OCI-LY7 (cell line): ENCODE measurements around the gene CNTN2. TPM values are rescaled to one million over a fixed set of nuclear protein-coding genes. Genes with fewer than 3 reads are reported as not detected.

Experiments
- BruUV-seq: library from RNA; stranded (reverse); fragments of 400-500 nt; replicated peaks from 2 replicates; lab custom pipeline; 2021; lab: Mats Ljungman, UMichigan
- CTCF ChIA-PET: fragments of 300-600 bp; sonication (Branson Sonifier 250); formaldehyde crosslinking; loops from one replicate; lab custom pipeline; 2022; ENCODE audit warnings: antibody characterized with exemption; ENCODE audit not compliant: unreplicated experiment; lab: Charles Lee
- POLR2A ChIA-PET: fragments of 300-600 bp; sonication (Branson Sonifier 250); formaldehyde crosslinking; loops from one replicate; lab custom pipeline; 2022; ENCODE audit warnings: antibody characterized with exemption; lab: Charles Lee
- DNase-seq: peaks from one replicate; pipeline ENCODE4 v3.0.0-alpha.2; 2015; ENCODE audit warnings: low spot score
- H2AFZ ChIP-seq: fragments of 200-600 bp; sonication (generic), shearing (Covaris generic); 2 replicates; pipeline ENCODE4 v1.6.1; 2014; ENCODE audit warnings: mild to moderate bottlenecking, antibody characterized with exemption, low read length, moderate library complexity
- H3K27ac ChIP-seq: fragments of 200-600 bp; sonication (generic); 2 replicates; pipeline ENCODE4 v1.5.1; 2014; ENCODE audit warnings: mixed run types, low read depth, mild to moderate bottlenecking, moderate library complexity, low read length, inconsistent platforms; ENCODE audit not compliant: poor library complexity, severe bottlenecking
- H3K36me3 ChIP-seq: fragments of 200-600 bp; sonication (generic); 2 replicates; pipeline ENCODE4 v1.6.1; 2014; ENCODE audit warnings: mild to moderate bottlenecking, antibody characterized with exemption, low read length, moderate library complexity, mixed read lengths; ENCODE audit not compliant: insufficient read depth
- H3K4me1 ChIP-seq: fragments of 200-600 bp; sonication (generic); 2 replicates; pipeline ENCODE4 v1.5.1; 2014; ENCODE audit warnings: mild to moderate bottlenecking, low read length; ENCODE audit not compliant: insufficient read depth, poor library complexity, severe bottlenecking
- H3K4me2 ChIP-seq: fragments of 200-600 bp; sonication (generic); 2 replicates; pipeline ENCODE4 v1.6.1; 2014; ENCODE audit warnings: mild to moderate bottlenecking, low read length
- H3K4me3 ChIP-seq: fragments of 200-600 bp; sonication (generic); 2 replicates; pipeline ENCODE4 v1.5.1; 2014; ENCODE audit warnings: mild to moderate bottlenecking, low read depth, low read length; ENCODE audit not compliant: poor library complexity, severe bottlenecking
- H3K79me2 ChIP-seq: fragments of 200-600 bp; sonication (generic); 2 replicates; pipeline ENCODE4 v1.6.1; 2016; ENCODE audit warnings: low read depth, mild to moderate bottlenecking, low read length, moderate library complexity, mixed read lengths; ENCODE audit not compliant: insufficient read depth
- H3K9me2 ChIP-seq: fragments of 200-600 bp; sonication (generic); 2 replicates; pipeline ENCODE4 v1.6.1; 2016; ENCODE audit warnings: mild to moderate bottlenecking, low read length, mixed read lengths; ENCODE audit not compliant: insufficient read depth
- H3K9me3 ChIP-seq: fragments of 200-600 bp; sonication (generic); 2 replicates; pipeline ENCODE4 v1.6.1; 2014; ENCODE audit warnings: mild to moderate bottlenecking, mixed run types, low read length, mixed read lengths
- H4K20me1 ChIP-seq: fragments of 200-600 bp; sonication (generic); 2 replicates; pipeline ENCODE4 v1.6.1; 2014; ENCODE audit warnings: mild to moderate bottlenecking, antibody characterized with exemption, low read length, moderate library complexity, mixed read lengths; ENCODE audit not compliant: insufficient read depth
- CTCF ChIP-seq: fragments of 200-600 bp; sonication (generic); conservative IDR thresholded peaks from 2 replicates; pipeline ENCODE4 v1.5.1; 2014; ENCODE audit warnings: mild to moderate bottlenecking, antibody characterized with exemption, low read length, moderate library complexity, mixed read lengths
- EZH2phosphoT487 ChIP-seq: fragments of 200-600 bp; sonication (generic); IDR thresholded peaks from 2 replicates; pipeline ENCODE4 v1.6.1; 2018; ENCODE audit warnings: low read depth, borderline replicate concordance, mild to moderate bottlenecking, mixed run types, antibody characterized with exemption, low read length, moderate library complexity, mixed read lengths
- intact Hi-C: fragments of 100-400 bp; cut with micrococcal nuclease; formaldehyde crosslinking; loops from one replicate; pipeline ENCODE4 v1.10.0; 2022; ENCODE audit not compliant: unreplicated experiment
- total RNA-seq, 2 experiments: library from RNA; depleted of rRNA in 1 of 2; stranded (reverse); fragments of >200 nt in 1 of 2; shearing (Covaris generic) in 1 of 2; gene quantifications; 2 replicates each; pipeline ENCODE4 v1.2.3, GENCODE V29; 2014 to 2022

Gene CNTN2
- total RNA-seq, 2 experiments from 2014 or later: not detected

GRCh38 chr1:205074513-205074912 lies 31.5 kb downstream of the CNTN2 start:
- H3K4me2 ChIP-seq: no peak overlapping the region
- intact Hi-C loops: no loop called here
- POLR2A ChIA-PET: interaction anchor here (0.6 kb wide), 1 partner anchor 166 kb away, joined by 4 read pairs; no protein-coding TSS in a partner anchor
- no peak overlapping the region for H3K27ac ChIP-seq
- DNase-seq: no peak
- H3K9me3 ChIP-seq: no peaks in the 10 kb centered on the region
- H3K9me2 ChIP-seq: no peaks in the 10 kb centered on the region
- H2AFZ ChIP-seq: no peak overlapping the region
- H3K4me1 ChIP-seq: no peaks in the 10 kb centered on the region
- H3K79me2 ChIP-seq: no peaks in the 10 kb centered on the region
- H3K36me3 ChIP-seq: no peaks in the 10 kb centered on the region
- CTCF ChIA-PET: no interaction called here
- no TSS peak for BruUV-seq
- H3K4me3 ChIP-seq: no peak overlapping the region
- H4K20me1 ChIP-seq: no peaks in the 10 kb centered on the region
- TF ChIP-seq CTCF (no peak), EZH2phosphoT487 (no peak)

GRCh38 chr1:205075642-205076155 lies 32.7 kb downstream of the CNTN2 start:
- BruUV-seq: no TSS peak
- no peaks in the 10 kb centered on the region for H3K9me2 ChIP-seq
- ChIA-PET POLR2A (interaction anchor here (0.6 kb wide), 2 partner anchors 150 to 186 kb away, joined by 3 to 4 read pairs; no protein-coding TSS in a partner anchor), CTCF (interaction anchor here (1.4 kb wide), 1 partner anchor 13 kb away, joined by 4 read pairs; no protein-coding TSS in a partner anchor)
- no peak for DNase-seq
- no peaks in the 10 kb centered on the region for H3K9me3 ChIP-seq
- no peak overlapping the region for H3K4me2 ChIP-seq
- TF ChIP-seq CTCF (no peak), EZH2phosphoT487 (no peak)
- H3K4me1 ChIP-seq: no peaks in the 10 kb centered on the region
- H3K79me2 ChIP-seq: no peaks in the 10 kb centered on the region
- no peak overlapping the region for H3K27ac ChIP-seq
- H3K4me3 ChIP-seq: no peak overlapping the region
- intact Hi-C loops: no loop called here
- no peaks in the 10 kb centered on the region for H3K36me3 ChIP-seq
- H4K20me1 ChIP-seq: no peaks in the 10 kb centered on the region
- H2AFZ ChIP-seq: no peak overlapping the region

- intact Hi-C loops: no loop called here
- H3K4me2 ChIP-seq: no peak overlapping the region
- no peak for DNase-seq
- no peaks in the 10 kb centered on the region for H3K9me2 ChIP-seq
- H2AFZ ChIP-seq: no peak overlapping the region
- no peaks in the 10 kb centered on the region for H4K20me1 ChIP-seq
- no peaks in the 10 kb centered on the region for H3K36me3 ChIP-seq
- no peaks in the 10 kb centered on the region for H3K9me3 ChIP-seq
- ChIA-PET CTCF (interaction anchor here (1.4 kb wide), 1 partner anchor 14 kb away, joined by 4 read pairs; no protein-coding TSS in a partner anchor), POLR2A (interaction anchor here (0.6 kb wide), 1 partner anchor 185 kb away, joined by 4 read pairs; no protein-coding TSS in a partner anchor)
- no TSS peak for BruUV-seq
- no peaks in the 10 kb centered on the region for H3K79me2 ChIP-seq
- TF ChIP-seq EZH2phosphoT487 (no peak), CTCF (no peak)
- H3K27ac ChIP-seq: no peak overlapping the region
- H3K4me3 ChIP-seq: no peak overlapping the region
- H3K4me1 ChIP-seq: no peaks in the 10 kb centered on the region
Measured at GRCh38 chr1:205076245-205076761, 33.3 kb downstream of the CNTN2 start.
